SU-DHL-6 (cell line): ENCODE measurements around the gene TRH.

Experiments
- H2AFZ ChIP-seq: fragments of 200-600 bp; sonication (generic); 2 replicates; pipeline ENCODE4 v1.6.1; 2014; ENCODE audit warnings: low read depth, mild to moderate bottlenecking, moderate library complexity, mixed read lengths, antibody characterized with exemption, low read length; ENCODE audit not compliant: severe bottlenecking
- H3F3A ChIP-seq: fragments of 200-600 bp; shearing (Covaris generic); 2 replicates; pipeline ENCODE4 v1.6.0; 2016; ENCODE audit warnings: antibody characterized with exemption, mild to moderate bottlenecking; ENCODE audit not compliant: insufficient read depth
- H3K27ac ChIP-seq: fragments of 200-600 bp; sonication (generic); 2 replicates; pipeline ENCODE4 v1.5.1; 2016; ENCODE audit warnings: low read depth, mild to moderate bottlenecking, low read length, moderate library complexity, mixed read lengths
- H3K27me3 ChIP-seq: fragments of 200-600 bp; sonication (generic), shearing (Covaris generic); 2 replicates; pipeline ENCODE4 v1.6.0; 2014; ENCODE audit warnings: mild to moderate bottlenecking, low read length
- H3K36me3 ChIP-seq: fragments of 200-600 bp; sonication (generic); 2 replicates; pipeline ENCODE4 v1.6.1; 2014; ENCODE audit warnings: mild to moderate bottlenecking, low read length, mixed read lengths
- H3K4me2 ChIP-seq: fragments of 300-600, 200-600 bp; shearing (Covaris generic), sonication (generic); 2 replicates; pipeline ENCODE4 v1.6.0; 2014; ENCODE audit warnings: low read length, low read depth, mild to moderate bottlenecking; ENCODE audit not compliant: poor library complexity, severe bottlenecking
- H3K4me3 ChIP-seq: fragments of 200-600 bp; sonication (generic); 2 replicates; pipeline ENCODE4 v1.5.1; 2014; ENCODE audit warnings: antibody characterized with exemption, low read length, mild to moderate bottlenecking, mixed read lengths; ENCODE audit not compliant: insufficient read depth, poor library complexity, severe bottlenecking
- H3K79me2 ChIP-seq: fragments of 200-600 bp; sonication (generic); 2 replicates; pipeline ENCODE4 v1.6.1; 2014; ENCODE audit warnings: mild to moderate bottlenecking, low read length, moderate library complexity; ENCODE audit not compliant: insufficient read depth
- H3K9ac ChIP-seq: fragments of 200-600 bp; sonication (generic); 2 replicates; pipeline ENCODE4 v1.7.0; 2014; ENCODE audit warnings: mild to moderate bottlenecking, low read length
- H3K9me2 ChIP-seq: fragments of 200-600 bp; sonication (generic); replicated peaks from 2 replicates; pipeline ENCODE4 v1.6.1; 2014; ENCODE audit warnings: low read length; ENCODE audit not compliant: insufficient read depth
- H3K9me3 ChIP-seq: fragments of 200-600 bp; sonication (generic); 2 replicates; pipeline ENCODE4 v1.6.1; 2014; ENCODE audit warnings: low read length, mixed read lengths; ENCODE audit not compliant: insufficient read depth
- H4K20me1 ChIP-seq: fragments of 200-600 bp; sonication (generic); 2 replicates; pipeline ENCODE4 v1.6.1; 2014; ENCODE audit warnings: low read depth, mild to moderate bottlenecking, antibody characterized with exemption, low read length, moderate library complexity, mixed read lengths
- EZH2phosphoT487 ChIP-seq: fragments of 200-600 bp; sonication (generic), shearing (Covaris generic); conservative IDR thresholded peaks from 2 replicates; pipeline ENCODE4 v1.6.1; 2018; ENCODE audit warnings: mild to moderate bottlenecking, antibody characterized with exemption, low read length, moderate library complexity, mixed read lengths
- TF ChIP-seq, protein P1 (sequence below): fragments of 200-600 bp; sonication (generic); IDR thresholded peaks from one replicate; pipeline ENCODE4 v1.5.1; 2017; ENCODE audit warnings: antibody characterized with exemption, mild to moderate bottlenecking, low read length, moderate library complexity; ENCODE audit not compliant: insufficient read depth, poor library complexity, severe bottlenecking

Gene TRH

DNA sequence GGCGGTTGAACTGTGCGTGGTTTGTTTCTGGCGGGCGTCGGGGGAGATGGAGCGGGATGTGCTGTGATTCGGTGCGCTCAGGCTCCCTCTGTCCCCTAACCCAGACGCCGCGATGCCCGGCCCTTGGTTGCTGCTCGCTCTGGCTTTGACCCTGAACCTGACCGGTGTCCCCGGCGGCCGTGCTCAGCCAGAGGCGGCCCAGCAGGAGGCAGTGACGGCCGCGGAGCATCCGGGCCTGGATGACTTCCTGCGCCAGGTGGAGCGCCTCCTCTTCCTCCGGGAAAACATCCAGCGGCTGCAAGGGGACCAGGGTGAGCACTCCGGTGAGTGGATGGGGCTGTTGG is 1.2 kb downstream of the TRH start:
- Histone ChIP-seq H3K9ac (no peak overlapping the region), H3K27me3 (no peaks in the 10 kb centered on the region)

DNA sequence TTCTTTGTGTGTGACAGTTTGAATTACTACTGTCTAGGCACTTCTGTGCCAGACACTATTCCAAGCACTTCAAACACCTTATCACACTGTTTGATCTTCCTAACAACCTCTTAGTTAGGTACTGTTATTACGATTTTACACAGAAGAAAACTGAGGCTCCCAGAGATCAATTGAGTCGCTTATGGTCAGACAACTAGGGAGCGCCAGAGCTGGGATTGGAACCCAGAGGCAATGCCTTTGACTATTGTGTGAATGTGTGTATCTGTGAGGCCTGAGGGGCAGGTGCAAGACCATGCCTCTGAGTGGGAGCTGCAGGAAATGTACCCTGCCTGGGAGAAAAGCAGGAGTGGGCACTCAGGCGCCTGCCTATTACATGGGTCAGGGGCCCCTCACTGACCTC is 1.8 kb downstream of the TRH start:
- Histone ChIP-seq H3K4me3 (no peak overlapping the region), H3K4me2 (no peak overlapping the region), H3F3A (no peaks in the 10 kb centered on the region), H3K79me2 (no peaks in the 10 kb centered on the region), H3K36me3 (no peaks in the 10 kb centered on the region), H3K9me2 (no peaks in the 10 kb centered on the region), H3K9ac (no peak overlapping the region), H2AFZ (no peak overlapping the region), H3K27ac (no peak overlapping the region), H3K27me3 (no peaks in the 10 kb centered on the region), H3K9me3 (no peaks in the 10 kb centered on the region), H4K20me1 (no peaks in the 10 kb centered on the region)
- TF ChIP-seq EZH2phosphoT487 = no peak
- TF ChIP-seq, protein P1, sequence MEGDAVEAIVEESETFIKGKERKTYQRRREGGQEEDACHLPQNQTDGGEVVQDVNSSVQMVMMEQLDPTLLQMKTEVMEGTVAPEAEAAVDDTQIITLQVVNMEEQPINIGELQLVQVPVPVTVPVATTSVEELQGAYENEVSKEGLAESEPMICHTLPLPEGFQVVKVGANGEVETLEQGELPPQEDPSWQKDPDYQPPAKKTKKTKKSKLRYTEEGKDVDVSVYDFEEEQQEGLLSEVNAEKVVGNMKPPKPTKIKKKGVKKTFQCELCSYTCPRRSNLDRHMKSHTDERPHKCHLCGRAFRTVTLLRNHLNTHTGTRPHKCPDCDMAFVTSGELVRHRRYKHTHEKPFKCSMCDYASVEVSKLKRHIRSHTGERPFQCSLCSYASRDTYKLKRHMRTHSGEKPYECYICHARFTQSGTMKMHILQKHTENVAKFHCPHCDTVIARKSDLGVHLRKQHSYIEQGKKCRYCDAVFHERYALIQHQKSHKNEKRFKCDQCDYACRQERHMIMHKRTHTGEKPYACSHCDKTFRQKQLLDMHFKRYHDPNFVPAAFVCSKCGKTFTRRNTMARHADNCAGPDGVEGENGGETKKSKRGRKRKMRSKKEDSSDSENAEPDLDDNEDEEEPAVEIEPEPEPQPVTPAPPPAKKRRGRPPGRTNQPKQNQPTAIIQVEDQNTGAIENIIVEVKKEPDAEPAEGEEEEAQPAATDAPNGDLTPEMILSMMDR = no peak

More for the DNA sequence above, 1.2 kb downstream of the TRH start:
- TF ChIP-seq EZH2phosphoT487 = no peak
- H3K4me3 ChIP-seq = no peak overlapping the region
- H3K4me2 ChIP-seq = no peak overlapping the region
- H3F3A ChIP-seq = no peaks in the 10 kb centered on the region
- no peaks in the 10 kb centered on the region for H4K20me1 ChIP-seq
- H3K27ac ChIP-seq = no peak overlapping the region
- no peaks in the 10 kb centered on the region for H3K36me3 ChIP-seq
- no peaks in the 10 kb centered on the region for H3K9me2 ChIP-seq
- H3K9me3 ChIP-seq = no peaks in the 10 kb centered on the region
- no peak overlapping the region for H2AFZ ChIP-seq
- H3K79me2 ChIP-seq = no peaks in the 10 kb centered on the region

DNA sequence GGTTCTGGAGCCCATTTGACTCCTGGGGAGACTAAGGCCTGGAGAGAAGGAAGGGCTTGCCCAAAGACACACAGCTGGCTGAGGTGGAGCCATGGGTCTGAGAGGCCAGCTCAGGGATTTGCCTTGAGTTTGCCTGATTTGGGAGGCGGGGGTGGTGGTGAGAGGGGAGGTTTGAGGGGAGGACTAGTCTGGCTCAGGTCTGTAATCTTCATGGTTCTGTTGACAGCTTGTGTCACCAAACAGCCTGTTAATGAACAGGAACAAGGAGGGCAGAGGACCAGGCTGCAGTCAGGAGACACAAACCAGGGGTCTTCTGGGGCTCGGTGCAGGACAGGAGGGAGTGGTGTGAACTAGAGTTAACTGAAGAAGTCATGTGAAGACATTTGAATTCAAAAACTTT is 3.6 kb downstream of the TRH start:
- Histone ChIP-seq H3K4me2 (no peak overlapping the region), H3K9me3 (no peaks in the 10 kb centered on the region), H3K79me2 (no peaks in the 10 kb centered on the region), H3F3A (no peaks in the 10 kb centered on the region), H3K9ac (no peak overlapping the region), H3K27me3 (no peaks in the 10 kb centered on the region), H3K36me3 (no peaks in the 10 kb centered on the region), H3K27ac (no peak overlapping the region), H3K4me3 (no peak overlapping the region), H2AFZ (no peak overlapping the region), H4K20me1 (no peaks in the 10 kb centered on the region), H3K9me2 (no peaks in the 10 kb centered on the region)
- TF ChIP-seq EZH2phosphoT487 = no peak
- TF ChIP-seq, protein P1 = no peak

DNA sequence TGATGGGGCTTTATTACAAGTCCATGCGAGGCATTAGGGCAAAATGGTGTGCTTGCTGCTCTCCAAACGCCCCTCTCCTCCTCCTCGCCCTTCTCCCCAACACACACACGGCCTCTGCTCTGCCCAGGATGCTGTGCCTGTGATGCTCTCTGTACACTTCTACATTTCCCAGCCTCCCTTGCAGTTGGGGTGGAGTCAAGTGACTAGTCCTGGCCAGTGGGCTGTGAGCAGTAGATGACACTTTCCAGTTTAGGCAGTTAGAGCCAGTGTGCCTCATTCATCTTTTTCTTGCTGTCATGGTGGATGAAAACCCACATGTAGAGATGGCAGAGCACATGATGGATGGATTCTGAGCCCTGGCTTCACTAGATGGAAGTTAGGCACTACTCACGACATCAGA is 5.4 kb downstream of the TRH start:
- Histone ChIP-seq H3K27me3 (no peaks in the 10 kb centered on the region), H2AFZ (no peak overlapping the region), H3F3A (no peaks in the 10 kb centered on the region)

More for the DNA sequence above, 5.4 kb downstream of the TRH start:
- H3K9ac ChIP-seq = no peak overlapping the region
- no peaks in the 10 kb centered on the region for H3K9me3 ChIP-seq
- no peaks in the 10 kb centered on the region for H3K36me3 ChIP-seq
- H4K20me1 ChIP-seq = no peaks in the 10 kb centered on the region
- H3K4me3 ChIP-seq = no peak overlapping the region
- no peaks in the 10 kb centered on the region for H3K9me2 ChIP-seq
- TF ChIP-seq EZH2phosphoT487 = no peak
- TF ChIP-seq, protein P1 = no peak
- no peaks in the 10 kb centered on the region for H3K79me2 ChIP-seq
- H3K27ac ChIP-seq = no peak overlapping the region
- H3K4me2 ChIP-seq = no peak overlapping the region
